Glutamatergic neuron (in vitro differentiated cells): ENCODE data around the gene GRID1. TPM values are rescaled to one million over a fixed set of nuclear protein-coding genes. Genes with fewer than 3 reads are reported as not detected.

Experiments
- DNase-seq: peaks from one replicate; pipeline ENCODE4 v3.0.0; 2022
- H3K27ac Mint-ChIP-seq: one replicate; pipeline ENCODE4 v1.8.0; 2020; ENCODE audit warnings: mild to moderate bottlenecking, mixed read lengths, inconsistent platforms; ENCODE audit not compliant: unreplicated experiment
- H3K27me3 Mint-ChIP-seq: one replicate; pipeline ENCODE4 v1.8.0; 2020; ENCODE audit warnings: mild to moderate bottlenecking, moderate library complexity, mixed read lengths, inconsistent platforms; ENCODE audit not compliant: unreplicated experiment
- H3K36me3 Mint-ChIP-seq: one replicate; pipeline ENCODE4 v1.8.0; 2020; ENCODE audit warnings: mild to moderate bottlenecking, mixed read lengths, inconsistent platforms; ENCODE audit not compliant: unreplicated experiment
- H3K4me1 Mint-ChIP-seq: one replicate; pipeline ENCODE4 v1.8.0; 2020; ENCODE audit warnings: mild to moderate bottlenecking, low read depth, mixed read lengths, inconsistent platforms; ENCODE audit not compliant: unreplicated experiment
- H3K4me3 Mint-ChIP-seq: one replicate; pipeline ENCODE4 v1.8.0; 2020; ENCODE audit warnings: mild to moderate bottlenecking, mixed read lengths, inconsistent platforms; ENCODE audit not compliant: unreplicated experiment
- H3K9me3 Mint-ChIP-seq: one replicate; pipeline ENCODE4 v1.8.0; 2020; ENCODE audit warnings: mild to moderate bottlenecking, moderate library complexity, mixed read lengths, inconsistent platforms; ENCODE audit not compliant: unreplicated experiment
- CTCF ChIP-seq: fragments of 200-600 bp; sonication (generic); IDR thresholded peaks from one replicate; pipeline ENCODE4 v1.5.0; 2021; ENCODE audit not compliant: partially characterized antibody, unreplicated experiment
- total RNA-seq: library from RNA; stranded (reverse); fragmentation: NEBNext Ultra II Directional; extraction: Animal tissue kit (Norgen Biotek cat#: 25700); gene quantifications from one replicate; pipeline ENCODE4 v1.2.1, GENCODE V29; 2021; ENCODE audit not compliant: unreplicated experiment

Gene GRID1
- total RNA-seq, 1 donor from 2014 or later = 8.0 TPM

GRCh38 chr10:86048571-86048970 is 318.0 kb downstream of the GRID1 start:
- no peaks in the 10 kb centered on the region for H3K9me3 Mint-ChIP-seq
- TF ChIP-seq CTCF = no peak
- H3K27me3 Mint-ChIP-seq = no peaks in the 10 kb centered on the region
- H3K4me1 Mint-ChIP-seq = peaks cover 2% of the 10 kb centered on the region
- no peaks in the 10 kb centered on the region for H3K36me3 Mint-ChIP-seq
- no peak for DNase-seq
- H3K27ac Mint-ChIP-seq = no peak overlapping the region
- H3K4me3 Mint-ChIP-seq = no peak overlapping the region

GRCh38 chr10:86047588-86047987 is 319.0 kb downstream of the GRID1 start:
- Mint-ChIP-seq H3K27ac (no peak overlapping the region), H3K27me3 (no peaks in the 10 kb centered on the region), H3K9me3 (no peaks in the 10 kb centered on the region), H3K4me3 (no peak overlapping the region), H3K4me1 (peaks cover 2% of the 10 kb centered on the region), H3K36me3 (no peaks in the 10 kb centered on the region)
- no peak for DNase-seq
- no peak for TF ChIP-seq CTCF

DNA sequence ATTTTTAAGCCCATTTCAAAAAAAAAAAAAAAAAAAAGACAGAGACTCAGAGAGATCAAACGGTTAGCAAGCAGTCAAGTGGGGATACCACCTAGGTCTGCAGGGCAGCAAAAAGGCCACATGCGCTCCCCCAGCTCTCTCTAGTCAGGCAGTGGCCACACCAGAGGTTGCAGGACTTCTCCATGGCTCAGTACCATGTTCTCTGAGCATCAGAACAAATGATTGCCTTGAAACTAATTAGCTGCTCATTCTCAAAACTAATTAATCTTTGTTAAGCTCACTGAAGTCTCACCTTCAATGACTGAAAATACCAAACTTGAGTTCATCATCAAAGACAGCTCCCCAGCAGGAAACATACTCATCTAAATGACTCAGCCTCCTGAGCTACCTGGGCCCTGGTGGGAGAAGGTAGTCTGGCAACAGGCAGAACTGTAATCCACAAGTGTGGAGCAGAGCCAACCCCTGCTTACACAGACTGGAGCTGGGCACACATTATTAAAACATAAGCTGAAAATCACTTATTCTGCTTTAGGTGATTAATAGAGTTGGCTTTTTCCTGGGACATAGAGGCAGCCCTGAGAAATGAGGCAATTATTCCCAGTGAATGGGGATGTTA is 319.6 kb downstream of the GRID1 start:
- H3K9me3 Mint-ChIP-seq = no peaks in the 10 kb centered on the region
- no peak for TF ChIP-seq CTCF
- peaks cover 2% of the 10 kb centered on the region for H3K4me1 Mint-ChIP-seq
- H3K27me3 Mint-ChIP-seq = no peaks in the 10 kb centered on the region
- H3K27ac Mint-ChIP-seq = no peak overlapping the region
- no peak overlapping the region for H3K4me3 Mint-ChIP-seq
- no peaks in the 10 kb centered on the region for H3K36me3 Mint-ChIP-seq
- no peak for DNase-seq

- Mint-ChIP-seq H3K9me3 (no peaks in the 10 kb centered on the region), H3K4me3 (no peak overlapping the region), H3K4me1 (peaks cover 2% of the 10 kb centered on the region), H3K27ac (no peak overlapping the region), H3K27me3 (no peaks in the 10 kb centered on the region), H3K36me3 (no peaks in the 10 kb centered on the region)
- DNase-seq = no peak
- TF ChIP-seq CTCF = no peak
These were observed 320.7 kb downstream of the GRID1 start for GRCh38 chr10:86045896-86046295.

- no peak for TF ChIP-seq CTCF
- H3K36me3 Mint-ChIP-seq = no peaks in the 10 kb centered on the region
- no peak overlapping the region for H3K4me3 Mint-ChIP-seq
- no peaks in the 10 kb centered on the region for H3K9me3 Mint-ChIP-seq
- H3K27me3 Mint-ChIP-seq = peaks cover under 1% of the 10 kb centered on the region
- peaks cover 2% of the 10 kb centered on the region for H3K4me1 Mint-ChIP-seq
- no peak for DNase-seq
- H3K27ac Mint-ChIP-seq = no peak overlapping the region
These were observed 322.6 kb downstream of the GRID1 start for GRCh38 chr10:86044029-86044428.
